Measurements from ENCODE around the gene SQOR.

Gene SQOR

GRCh38 chr15:45703670-45704328 lies 69.0 kb downstream of the SQOR start:
- H3K27me3 ChIP-seq (ENCODE audit: control insufficient read depth, insufficient read depth, low read length), result peaks cover 8% of the 10 kb centered on the region
- H3K4me3 ChIP-seq (ENCODE audit: low read length), result no peak overlapping the region
- no peaks in the 10 kb centered on the region for H3K9me3 ChIP-seq (ENCODE audit: control insufficient read depth, low read length)
- no peak overlapping the region for H3K9ac ChIP-seq (ENCODE audit: low read length)
- H3K36me3 ChIP-seq (ENCODE audit: control insufficient read depth, insufficient read depth, low read length), result no peaks in the 10 kb centered on the region
- H3K4me1 ChIP-seq (ENCODE audit: control insufficient read depth, insufficient read depth, low read length), result no peaks in the 10 kb centered on the region

- peak overlapping the region; percentile 38 for H3K9ac ChIP-seq (ENCODE audit: low read length)
- peaks cover 8% of the 10 kb centered on the region for H3K27me3 ChIP-seq (ENCODE audit: control insufficient read depth, insufficient read depth, low read length)
- peak overlapping the region; percentile 6 for H3K4me3 ChIP-seq (ENCODE audit: low read length)
- H3K4me1 ChIP-seq (ENCODE audit: control insufficient read depth, insufficient read depth, low read length), result no peaks in the 10 kb centered on the region
- H3K9me3 ChIP-seq (ENCODE audit: control insufficient read depth, low read length), result no peaks in the 10 kb centered on the region
- no peaks in the 10 kb centered on the region for H3K36me3 ChIP-seq (ENCODE audit: control insufficient read depth, insufficient read depth, low read length)
Observed at GRCh38 chr15:45704329-45705249, 69.8 kb downstream of the SQOR start.

DNA sequence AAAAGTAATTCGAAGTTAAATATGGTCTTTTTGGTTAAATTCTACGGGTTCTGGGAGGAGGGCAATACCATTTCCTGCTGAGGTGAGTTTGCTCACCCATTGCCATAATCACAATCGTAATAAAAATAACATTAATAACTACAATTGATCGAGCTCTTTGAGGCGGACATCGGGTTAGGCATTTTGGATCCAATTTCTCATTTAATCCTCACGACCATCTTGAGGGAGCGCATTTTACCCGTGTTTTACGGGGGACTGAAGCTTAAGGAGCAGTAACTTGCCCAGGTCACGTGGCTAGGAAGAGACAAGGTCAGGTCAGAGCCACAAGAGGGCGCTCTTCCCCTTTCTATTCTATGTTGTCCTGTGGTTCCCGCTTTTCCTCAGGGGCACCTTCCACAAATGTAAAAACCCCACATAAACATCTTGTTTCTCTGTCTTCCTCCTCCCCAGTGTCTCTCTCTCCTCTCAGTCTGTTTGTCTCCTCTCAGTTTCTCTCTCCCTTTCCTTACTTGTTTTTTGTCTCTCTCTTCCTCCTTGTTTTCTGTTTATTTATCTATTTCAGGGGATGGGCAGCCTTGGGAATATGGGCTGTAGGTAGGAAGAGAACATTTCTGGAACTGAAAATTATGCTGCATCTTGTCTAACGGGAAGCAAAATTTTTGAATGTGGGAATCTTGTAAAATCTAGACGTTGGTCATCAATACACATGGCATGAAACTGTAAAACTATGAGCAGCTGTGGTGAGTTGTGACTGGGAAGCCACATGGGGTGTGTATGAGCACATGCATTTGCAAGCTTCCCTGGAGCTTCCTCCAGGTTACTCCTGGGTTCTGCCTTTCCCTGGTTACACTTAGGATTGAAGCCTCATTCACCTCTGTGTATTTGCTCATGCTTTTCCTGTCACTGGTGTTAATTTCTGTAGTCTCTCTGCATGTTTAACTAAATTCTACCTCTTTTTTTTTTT lies 71.0 kb downstream of the SQOR start:
- Histone ChIP-seq H3K4me1 (ENCODE audit: control insufficient read depth, insufficient read depth, low read length) (no peaks in the 10 kb centered on the region), H3K9ac (ENCODE audit: low read length) (peak overlapping the region; percentile 38), H3K36me3 (ENCODE audit: control insufficient read depth, insufficient read depth, low read length) (no peaks in the 10 kb centered on the region), H3K4me3 (ENCODE audit: low read length) (peak overlapping the region; percentile 6), H3K27me3 (ENCODE audit: control insufficient read depth, insufficient read depth, low read length) (peaks cover 8% of the 10 kb centered on the region), H3K9me3 (ENCODE audit: control insufficient read depth, low read length) (no peaks in the 10 kb centered on the region)

GRCh38 chr15:45710657-45711056 lies 75.8 kb downstream of the SQOR start:
- no peaks in the 10 kb centered on the region for H3K4me1 ChIP-seq (ENCODE audit: control insufficient read depth, insufficient read depth, low read length)
- H3K36me3 ChIP-seq (ENCODE audit: control insufficient read depth, insufficient read depth, low read length), result no peaks in the 10 kb centered on the region
- H3K4me3 ChIP-seq (ENCODE audit: low read length), result no peak overlapping the region
- H3K9me3 ChIP-seq (ENCODE audit: control insufficient read depth, low read length), result no peaks in the 10 kb centered on the region
- no peaks in the 10 kb centered on the region for H3K27me3 ChIP-seq (ENCODE audit: control insufficient read depth, insufficient read depth, low read length)
- H3K9ac ChIP-seq (ENCODE audit: low read length), result no peak overlapping the region

DNA sequence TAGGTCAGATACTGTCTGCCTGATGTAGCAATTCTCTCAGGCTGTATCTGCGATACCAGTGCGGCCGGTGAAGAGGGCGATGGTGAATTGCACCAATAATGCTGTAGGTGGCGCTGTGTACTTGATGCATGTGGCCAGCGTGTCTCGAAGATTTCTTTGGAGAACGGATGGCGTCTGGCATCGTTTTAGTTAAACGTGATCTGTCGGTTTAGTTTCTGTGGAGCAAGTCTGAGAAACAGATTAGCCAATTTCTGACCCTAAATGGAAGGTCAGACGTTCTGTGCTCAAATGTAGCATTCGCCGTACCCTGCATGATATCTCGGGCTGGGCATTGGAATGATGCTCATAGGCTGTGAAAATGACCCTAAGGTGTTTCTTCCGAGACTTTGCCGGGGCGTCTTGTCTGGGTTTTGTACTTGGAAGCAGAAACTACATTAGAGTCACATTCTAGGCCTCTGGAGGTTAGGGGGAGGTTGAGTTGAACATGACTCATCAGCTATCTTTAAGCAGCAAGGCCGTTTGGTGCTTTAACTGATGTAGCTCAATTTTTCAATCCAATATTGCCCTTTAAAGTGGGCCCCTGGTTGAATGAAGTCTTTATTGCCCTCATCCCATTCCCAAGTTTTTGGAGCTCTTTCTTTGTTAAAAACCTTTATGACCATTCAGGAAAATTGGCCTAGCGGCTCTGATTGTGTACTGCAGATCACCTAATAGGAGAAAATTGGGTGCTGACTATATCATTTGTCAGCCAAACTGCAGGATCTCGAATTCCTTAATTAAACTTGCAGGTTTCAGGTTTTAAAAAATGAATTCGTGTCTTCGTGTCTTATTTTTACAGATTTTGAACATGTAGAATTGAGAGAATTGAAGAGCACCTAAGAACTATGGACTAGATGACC lies 80.0 kb downstream of the SQOR start:
- H3K9ac ChIP-seq (ENCODE audit: low read length), result no peak overlapping the region
- H3K4me3 ChIP-seq (ENCODE audit: low read length), result no peak overlapping the region

DNA sequence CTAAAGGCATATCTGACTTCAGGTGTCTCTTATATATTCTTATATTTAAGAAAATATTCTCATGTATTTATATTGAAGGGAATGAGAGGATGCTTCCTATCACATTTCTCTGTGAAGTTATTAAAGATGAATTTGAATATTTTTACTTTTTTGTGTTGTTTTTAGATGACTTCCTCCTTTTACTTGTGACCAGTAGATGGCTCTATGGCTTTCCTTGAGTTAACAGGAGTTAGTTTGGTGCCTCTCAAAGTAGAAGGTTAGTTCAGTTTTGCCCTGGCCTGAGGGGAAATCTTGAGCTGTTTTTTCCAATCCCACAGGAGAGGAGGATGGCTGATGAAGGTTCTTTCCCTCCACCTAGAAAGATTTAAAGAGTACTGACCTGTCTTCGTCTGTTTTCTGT lies 80.7 kb downstream of the SQOR start:
- no peaks in the 10 kb centered on the region for H3K4me1 ChIP-seq (ENCODE audit: control insufficient read depth, insufficient read depth, low read length)
- no peaks in the 10 kb centered on the region for H3K36me3 ChIP-seq (ENCODE audit: control insufficient read depth, insufficient read depth, low read length)
- H3K9ac ChIP-seq (ENCODE audit: low read length), result no peak overlapping the region
- no peaks in the 10 kb centered on the region for H3K9me3 ChIP-seq (ENCODE audit: control insufficient read depth, low read length)
- H3K4me3 ChIP-seq (ENCODE audit: low read length), result no peak overlapping the region
- H3K27me3 ChIP-seq (ENCODE audit: control insufficient read depth, insufficient read depth, low read length), result no peaks in the 10 kb centered on the region

More for the DNA sequence above, 80.0 kb downstream of the SQOR start:
- H3K9me3 ChIP-seq (ENCODE audit: control insufficient read depth, low read length), result no peaks in the 10 kb centered on the region
- H3K36me3 ChIP-seq (ENCODE audit: control insufficient read depth, insufficient read depth, low read length), result no peaks in the 10 kb centered on the region
- no peaks in the 10 kb centered on the region for H3K4me1 ChIP-seq (ENCODE audit: control insufficient read depth, insufficient read depth, low read length)
- H3K27me3 ChIP-seq (ENCODE audit: control insufficient read depth, insufficient read depth, low read length), result no peaks in the 10 kb centered on the region

GRCh38 chr15:45719490-45719889 lies 84.7 kb downstream of the SQOR start:
- Histone ChIP-seq H3K4me1 (ENCODE audit: control insufficient read depth, insufficient read depth, low read length) (no peaks in the 10 kb centered on the region), H3K9me3 (ENCODE audit: control insufficient read depth, low read length) (no peaks in the 10 kb centered on the region), H3K27me3 (ENCODE audit: control insufficient read depth, insufficient read depth, low read length) (no peaks in the 10 kb centered on the region), H3K4me3 (ENCODE audit: low read length) (no peak overlapping the region), H3K9ac (ENCODE audit: low read length) (no peak overlapping the region), H3K36me3 (ENCODE audit: control insufficient read depth, insufficient read depth, low read length) (no peaks in the 10 kb centered on the region)

- H3K27me3 ChIP-seq (ENCODE audit: control insufficient read depth, insufficient read depth, low read length), result no peaks in the 10 kb centered on the region
- H3K4me3 ChIP-seq (ENCODE audit: low read length), result no peak overlapping the region
- H3K9me3 ChIP-seq (ENCODE audit: control insufficient read depth, low read length), result no peaks in the 10 kb centered on the region
- no peaks in the 10 kb centered on the region for H3K36me3 ChIP-seq (ENCODE audit: control insufficient read depth, insufficient read depth, low read length)
- H3K4me1 ChIP-seq (ENCODE audit: control insufficient read depth, insufficient read depth, low read length), result no peaks in the 10 kb centered on the region
- H3K9ac ChIP-seq (ENCODE audit: low read length), result no peak overlapping the region
Observed at GRCh38 chr15:45720183-45720582, 85.4 kb downstream of the SQOR start.

- no peaks in the 10 kb centered on the region for H3K4me1 ChIP-seq (ENCODE audit: control insufficient read depth, insufficient read depth, low read length)
- H3K36me3 ChIP-seq (ENCODE audit: control insufficient read depth, insufficient read depth, low read length), result no peaks in the 10 kb centered on the region
- no peaks in the 10 kb centered on the region for H3K9me3 ChIP-seq (ENCODE audit: control insufficient read depth, low read length)
- H3K9ac ChIP-seq (ENCODE audit: low read length), result no peak overlapping the region
- H3K4me3 ChIP-seq (ENCODE audit: low read length), result no peak overlapping the region
- H3K27me3 ChIP-seq (ENCODE audit: control insufficient read depth, insufficient read depth, low read length), result no peaks in the 10 kb centered on the region
Observed at GRCh38 chr15:45728641-45729040, 93.8 kb downstream of the SQOR start.

DNA sequence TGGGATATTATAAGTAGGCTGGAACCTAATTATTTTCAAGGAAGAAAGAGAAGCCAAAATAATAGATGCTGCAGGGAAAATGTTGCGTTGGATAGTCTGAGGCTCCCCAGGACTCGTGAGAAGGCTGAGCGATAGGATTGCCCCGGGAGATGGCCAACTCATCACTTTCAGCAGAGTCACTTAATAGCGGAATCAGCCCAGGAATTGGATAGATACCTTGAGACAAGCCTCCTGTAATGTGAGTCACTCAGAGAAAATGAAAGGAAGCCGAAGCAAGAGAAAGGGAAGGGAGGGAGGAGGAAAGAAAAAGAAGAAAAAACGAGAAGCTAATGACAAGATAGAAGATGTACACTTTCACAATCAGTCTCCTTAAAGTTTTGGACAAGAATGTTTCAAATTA lies 94.3 kb downstream of the SQOR start:
- Histone ChIP-seq H3K4me1 (ENCODE audit: control insufficient read depth, insufficient read depth, low read length) (no peaks in the 10 kb centered on the region), H3K36me3 (ENCODE audit: control insufficient read depth, insufficient read depth, low read length) (no peaks in the 10 kb centered on the region), H3K9ac (ENCODE audit: low read length) (no peak overlapping the region), H3K27me3 (ENCODE audit: control insufficient read depth, insufficient read depth, low read length) (no peaks in the 10 kb centered on the region), H3K4me3 (ENCODE audit: low read length) (no peak overlapping the region), H3K9me3 (ENCODE audit: control insufficient read depth, low read length) (no peaks in the 10 kb centered on the region)

GRCh38 chr15:45731343-45731742 lies 96.5 kb downstream of the SQOR start:
- Histone ChIP-seq H3K36me3 (ENCODE audit: control insufficient read depth, insufficient read depth, low read length) (no peaks in the 10 kb centered on the region), H3K4me3 (ENCODE audit: low read length) (no peak overlapping the region), H3K9ac (ENCODE audit: low read length) (no peak overlapping the region), H3K27me3 (ENCODE audit: control insufficient read depth, insufficient read depth, low read length) (no peaks in the 10 kb centered on the region), H3K9me3 (ENCODE audit: control insufficient read depth, low read length) (no peaks in the 10 kb centered on the region), H3K4me1 (ENCODE audit: control insufficient read depth, insufficient read depth, low read length) (no peaks in the 10 kb centered on the region)
